Measurements from ENCODE around the gene TOMM22.

GRCh38 chr22:38715852-38716251 is 34.1 kb downstream of the TOMM22 start:
- TF ChIP-seq TEAD1 (CRISPR knock-in tag; IDR thresholded peaks at IDR 0.05) (no peak), ZNF138 (CRISPR knock-in tag; conservative IDR thresholded peaks at IDR 0.05) (no peak), SP1 (CRISPR knock-in tag; conservative IDR thresholded peaks at IDR 0.05) (no peak), OVOL2 (CRISPR knock-in tag; IDR thresholded peaks at IDR 0.05; ENCODE audit: borderline replicate concordance) (no peak), JAZF1 (CRISPR knock-in tag; IDR thresholded peaks at IDR 0.05) (no peak), CREB1 (CRISPR knock-in tag; IDR thresholded peaks at IDR 0.05) (no peak), HMGXB4 (CRISPR knock-in tag; IDR thresholded peaks at IDR 0.05) (no peak), SMAD4 (CRISPR knock-in tag; IDR thresholded peaks at IDR 0.05) (no peak), ARID4B (CRISPR knock-in tag; IDR thresholded peaks at IDR 0.05; ENCODE audit: borderline replicate concordance) (no peak), ZNF121 (CRISPR knock-in tag; IDR thresholded peaks at IDR 0.05) (no peak), FOXK1 (CRISPR knock-in tag; IDR thresholded peaks at IDR 0.05) (no peak)
- TF ChIP-seq, protein P1, sequence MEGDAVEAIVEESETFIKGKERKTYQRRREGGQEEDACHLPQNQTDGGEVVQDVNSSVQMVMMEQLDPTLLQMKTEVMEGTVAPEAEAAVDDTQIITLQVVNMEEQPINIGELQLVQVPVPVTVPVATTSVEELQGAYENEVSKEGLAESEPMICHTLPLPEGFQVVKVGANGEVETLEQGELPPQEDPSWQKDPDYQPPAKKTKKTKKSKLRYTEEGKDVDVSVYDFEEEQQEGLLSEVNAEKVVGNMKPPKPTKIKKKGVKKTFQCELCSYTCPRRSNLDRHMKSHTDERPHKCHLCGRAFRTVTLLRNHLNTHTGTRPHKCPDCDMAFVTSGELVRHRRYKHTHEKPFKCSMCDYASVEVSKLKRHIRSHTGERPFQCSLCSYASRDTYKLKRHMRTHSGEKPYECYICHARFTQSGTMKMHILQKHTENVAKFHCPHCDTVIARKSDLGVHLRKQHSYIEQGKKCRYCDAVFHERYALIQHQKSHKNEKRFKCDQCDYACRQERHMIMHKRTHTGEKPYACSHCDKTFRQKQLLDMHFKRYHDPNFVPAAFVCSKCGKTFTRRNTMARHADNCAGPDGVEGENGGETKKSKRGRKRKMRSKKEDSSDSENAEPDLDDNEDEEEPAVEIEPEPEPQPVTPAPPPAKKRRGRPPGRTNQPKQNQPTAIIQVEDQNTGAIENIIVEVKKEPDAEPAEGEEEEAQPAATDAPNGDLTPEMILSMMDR (IDR thresholded peaks at IDR 0.05), result no peak
- TF ChIP-seq, protein P2, sequence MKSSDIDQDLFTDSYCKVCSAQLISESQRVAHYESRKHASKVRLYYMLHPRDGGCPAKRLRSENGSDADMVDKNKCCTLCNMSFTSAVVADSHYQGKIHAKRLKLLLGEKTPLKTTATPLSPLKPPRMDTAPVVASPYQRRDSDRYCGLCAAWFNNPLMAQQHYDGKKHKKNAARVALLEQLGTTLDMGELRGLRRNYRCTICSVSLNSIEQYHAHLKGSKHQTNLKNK (CRISPR knock-in tag; IDR thresholded peaks at IDR 0.05), result no peak
- TF ChIP-seq, protein P3, sequence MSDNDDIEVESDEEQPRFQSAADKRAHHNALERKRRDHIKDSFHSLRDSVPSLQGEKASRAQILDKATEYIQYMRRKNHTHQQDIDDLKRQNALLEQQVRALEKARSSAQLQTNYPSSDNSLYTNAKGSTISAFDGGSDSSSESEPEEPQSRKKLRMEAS (CRISPR knock-in tag; IDR thresholded peaks at IDR 0.05), result no peak

Measured in WTC11 (cell line).